DOHH2 (cell line): Measurements from ENCODE around the gene TMCC1.

ENCODE experiments used
- H3F3A ChIP-seq: fragments of 200-600 bp; sonication (generic), shearing (Covaris generic); 2 replicates; pipeline ENCODE4 v1.6.0; 2016; ENCODE audit warnings: antibody characterized with exemption, mild to moderate bottlenecking; ENCODE audit not compliant: control insufficient read depth, insufficient read depth
- H3K27ac ChIP-seq: fragments of 200-600 bp; sonication (generic); 2 replicates; pipeline ENCODE4 v1.5.1; 2014; ENCODE audit warnings: low read depth, mild to moderate bottlenecking, low read length, moderate library complexity
- H3K27me3 ChIP-seq: fragments of 200-600 bp; sonication (generic); 2 replicates; pipeline ENCODE4 v1.6.1; 2014; ENCODE audit warnings: mild to moderate bottlenecking, low read length, mixed read lengths; ENCODE audit not compliant: control insufficient read depth
- H3K36me3 ChIP-seq: fragments of 200-600 bp; sonication (generic); 2 replicates; pipeline ENCODE4 v1.6.1; 2014; ENCODE audit warnings: mild to moderate bottlenecking, low read length, moderate library complexity, mixed read lengths; ENCODE audit not compliant: control insufficient read depth
- H3K4me1 ChIP-seq: fragments of 200-600 bp; sonication (generic); 2 replicates; pipeline ENCODE4 v1.6.1; 2014; ENCODE audit warnings: mild to moderate bottlenecking, low read length, mixed read lengths; ENCODE audit not compliant: control insufficient read depth
- H3K4me2 ChIP-seq: fragments of 200-600 bp; sonication (generic); 2 replicates; pipeline ENCODE4 v1.6.0; 2014; ENCODE audit warnings: mild to moderate bottlenecking, low read length, moderate library complexity
- H3K4me3 ChIP-seq: fragments of 200-600 bp; sonication (generic); 2 replicates; pipeline ENCODE4 v1.5.1; 2014; ENCODE audit warnings: mild to moderate bottlenecking, low read length, mixed read lengths
- H3K79me2 ChIP-seq: fragments of 200-600 bp; sonication (generic); 2 replicates; pipeline ENCODE4 v1.6.1; 2014; ENCODE audit warnings: mild to moderate bottlenecking, low read length, mixed read lengths; ENCODE audit not compliant: control insufficient read depth
- H3K9me2 ChIP-seq: fragments of 200-600 bp; sonication (generic); replicated peaks from 2 replicates; pipeline ENCODE4 v1.6.1; 2014; ENCODE audit warnings: mild to moderate bottlenecking, low read length, mixed read lengths; ENCODE audit not compliant: control insufficient read depth
- H3K9me3 ChIP-seq: fragments of 200-600 bp; sonication (generic); 2 replicates; pipeline ENCODE4 v1.6.1; 2014; ENCODE audit warnings: antibody characterized with exemption, low read length, mixed read lengths; ENCODE audit not compliant: control insufficient read depth, insufficient read depth
- H4K20me1 ChIP-seq: fragments of 200-600 bp; sonication (generic); 2 replicates; pipeline ENCODE4 v1.6.0; 2014; ENCODE audit warnings: low read depth, mild to moderate bottlenecking, antibody characterized with exemption, low read length, moderate library complexity; ENCODE audit not compliant: control insufficient read depth, insufficient read depth
- CTCF ChIP-seq: fragments of 200-600 bp; sonication (generic); IDR thresholded peaks from one replicate; pipeline ENCODE4 v1.5.1; 2014; ENCODE audit warnings: antibody characterized with exemption, mild to moderate bottlenecking, low read depth, low read length; ENCODE audit not compliant: poor library complexity, severe bottlenecking
- EZH2phosphoT487 ChIP-seq: fragments of 200-600 bp; sonication (generic); IDR thresholded peaks from 2 replicates; pipeline ENCODE4 v1.6.1; 2017; ENCODE audit warnings: borderline replicate concordance, mild to moderate bottlenecking, antibody characterized with exemption, low read length, moderate library complexity, mixed read lengths

TMCC1 gene

GRCh38 chr3:129705274-129705673 is 188.2 kb downstream of the TMCC1 start:
- Histone ChIP-seq H4K20me1 (no peaks in the 10 kb centered on the region), H3K79me2 (no peaks in the 10 kb centered on the region), H3K27me3 (no peaks in the 10 kb centered on the region), H3K9me2 (no peaks in the 10 kb centered on the region), H3K4me3 (no peak overlapping the region), H3K4me1 (no peaks in the 10 kb centered on the region), H3K4me2 (no peak overlapping the region), H3K9me3 (no peaks in the 10 kb centered on the region), H3F3A (no peaks in the 10 kb centered on the region), H3K36me3 (no peaks in the 10 kb centered on the region), H3K27ac (no peak overlapping the region)
- TF ChIP-seq EZH2phosphoT487 (no peak), CTCF (no peak)

GRCh38 chr3:129703913-129704312 is 189.6 kb downstream of the TMCC1 start:
- Histone ChIP-seq H3K79me2 (no peaks in the 10 kb centered on the region), H3K9me3 (no peaks in the 10 kb centered on the region), H3K27ac (no peak overlapping the region)

GRCh38 chr3:129702934-129703712 is 190.4 kb downstream of the TMCC1 start:
- no peak overlapping the region for H3K4me2 ChIP-seq
- no peaks in the 10 kb centered on the region for H3K4me1 ChIP-seq
- no peaks in the 10 kb centered on the region for H3F3A ChIP-seq
- H3K36me3 ChIP-seq: no peaks in the 10 kb centered on the region
- no peaks in the 10 kb centered on the region for H3K79me2 ChIP-seq
- H3K4me3 ChIP-seq: no peak overlapping the region
- no peaks in the 10 kb centered on the region for H3K9me3 ChIP-seq
- H4K20me1 ChIP-seq: no peaks in the 10 kb centered on the region
- H3K27ac ChIP-seq: no peak overlapping the region
- H3K9me2 ChIP-seq: no peaks in the 10 kb centered on the region
- H3K27me3 ChIP-seq: no peaks in the 10 kb centered on the region
- TF ChIP-seq EZH2phosphoT487: no peak
- no peak for TF ChIP-seq CTCF

More at GRCh38 chr3:129703913-129704312, 189.6 kb downstream of the TMCC1 start:
- Histone ChIP-seq H3K9me2 (no peaks in the 10 kb centered on the region), H4K20me1 (no peaks in the 10 kb centered on the region), H3K4me1 (no peaks in the 10 kb centered on the region), H3F3A (no peaks in the 10 kb centered on the region), H3K4me2 (no peak overlapping the region), H3K4me3 (no peak overlapping the region), H3K36me3 (no peaks in the 10 kb centered on the region), H3K27me3 (no peaks in the 10 kb centered on the region)
- TF ChIP-seq EZH2phosphoT487 (no peak), CTCF (no peak)
